Skeletal muscle satellite cell (primary cell): Measurements from ENCODE around the gene CYB5D1.

Experiments
- H3K27me3 ChIP-seq: 2 replicates; pipeline ENCODE4 v1.7.0; 2013; ENCODE audit warnings: low read length; ENCODE audit not compliant: control insufficient read depth, insufficient read depth
- H3K36me3 ChIP-seq: 2 replicates; pipeline ENCODE4 v1.7.0; 2013; ENCODE audit warnings: mild to moderate bottlenecking, control low read depth, low read length; ENCODE audit not compliant: insufficient read depth
- H3K4me1 ChIP-seq: 2 replicates; pipeline ENCODE4 v1.7.0; 2013; ENCODE audit warnings: low read length; ENCODE audit not compliant: control insufficient read depth, insufficient read depth
- H3K4me2 ChIP-seq: 2 replicates; pipeline ENCODE4 v1.7.0; 2013; ENCODE audit warnings: mild to moderate bottlenecking, low read length
- H3K4me3 ChIP-seq: 2 replicates; pipeline ENCODE4 v1.7.0; 2013; ENCODE audit warnings: low read length
- H3K9ac ChIP-seq: 2 replicates; pipeline ENCODE4 v1.7.0; 2013; ENCODE audit warnings: mild to moderate bottlenecking, low read depth, low read length, moderate library complexity
- H3K9me3 ChIP-seq: replicated peaks from 2 replicates; pipeline ENCODE4 v1.7.0; 2013; ENCODE audit warnings: mild to moderate bottlenecking, control low read depth, low read length

Gene CYB5D1

DNA sequence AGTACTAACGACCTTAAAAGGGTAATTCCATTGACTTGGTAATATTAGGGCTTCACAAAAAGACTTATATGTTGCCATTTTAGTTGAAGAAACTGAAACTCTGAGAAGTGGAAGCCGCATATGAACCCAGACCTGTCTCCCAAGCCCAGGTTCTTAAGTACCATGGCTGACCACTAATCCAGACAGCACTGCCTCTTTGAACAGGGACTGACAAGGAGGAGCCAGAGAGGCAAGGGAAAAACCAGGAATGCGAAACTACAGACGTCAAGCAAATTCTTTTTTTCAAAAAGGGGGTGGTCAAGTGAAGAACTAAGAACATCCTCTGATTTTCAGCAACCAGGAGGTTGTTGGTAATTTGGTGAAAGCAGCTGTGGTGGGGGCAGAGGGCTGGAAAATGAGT lies 15.2 kb downstream of the CYB5D1 start:
- H3K4me3 ChIP-seq, result no peak overlapping the region
- H3K9ac ChIP-seq, result no peak overlapping the region
- H3K27me3 ChIP-seq, result no peaks in the 10 kb centered on the region
- peaks cover 21% of the 10 kb centered on the region for H3K36me3 ChIP-seq
- H3K4me1 ChIP-seq, result no peaks in the 10 kb centered on the region
- no peaks in the 10 kb centered on the region for H3K9me3 ChIP-seq
- H3K4me2 ChIP-seq, result no peak overlapping the region

DNA sequence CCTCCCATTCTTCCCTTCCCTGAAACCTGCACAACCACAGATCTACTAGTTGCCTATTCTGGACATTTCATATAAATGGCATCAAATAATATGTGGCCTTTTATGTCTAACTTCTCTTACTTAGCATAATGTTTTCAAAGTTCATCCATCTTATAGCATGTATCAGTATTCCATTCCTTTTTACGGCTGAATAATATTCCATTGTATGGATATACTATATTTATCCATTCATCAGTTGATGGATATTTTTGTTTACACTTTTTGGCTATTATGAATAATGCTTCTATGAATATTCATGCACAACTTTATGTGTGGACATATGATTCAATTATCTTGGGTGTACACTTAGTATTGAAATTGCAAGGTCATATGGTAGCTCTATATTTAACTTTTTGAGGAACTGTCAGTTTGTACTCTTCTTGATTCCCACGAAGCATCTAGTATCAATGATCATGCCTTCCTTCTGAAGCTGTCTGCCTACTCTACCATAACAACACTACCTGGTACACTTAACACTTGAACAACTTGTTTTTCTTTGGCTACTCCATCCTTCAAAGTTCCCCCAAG lies 18.1 kb downstream of the CYB5D1 start:
- Histone ChIP-seq H3K4me2 (no peak overlapping the region), H3K27me3 (no peaks in the 10 kb centered on the region), H3K4me1 (no peaks in the 10 kb centered on the region), H3K4me3 (no peak overlapping the region), H3K9me3 (no peaks in the 10 kb centered on the region), H3K9ac (no peak overlapping the region), H3K36me3 (peaks cover 39% of the 10 kb centered on the region)

DNA sequence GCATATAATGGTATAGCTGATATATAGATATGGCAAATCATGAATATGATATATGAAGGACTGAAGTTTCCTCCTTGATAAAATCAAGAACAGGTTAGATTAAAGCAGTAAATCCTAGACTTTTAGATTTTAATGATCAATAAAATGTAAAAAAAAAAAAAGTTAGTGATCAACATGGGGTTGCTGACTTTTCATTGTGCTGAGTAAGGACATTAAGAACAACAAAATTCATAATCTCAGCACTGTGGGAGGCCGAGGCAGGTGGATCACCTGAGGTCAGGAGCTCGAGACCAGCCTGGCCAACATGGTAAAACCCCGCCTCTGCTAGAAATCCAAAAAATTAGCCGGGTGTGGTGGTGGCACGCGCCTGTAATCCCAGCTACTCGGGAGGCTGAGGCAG lies 20.4 kb downstream of the CYB5D1 start:
- H3K9ac ChIP-seq, result no peak overlapping the region
- H3K9me3 ChIP-seq, result no peaks in the 10 kb centered on the region
- peaks cover 14% of the 10 kb centered on the region for H3K4me1 ChIP-seq
- no peak overlapping the region for H3K4me2 ChIP-seq
- H3K4me3 ChIP-seq, result no peak overlapping the region
- peaks cover 39% of the 10 kb centered on the region for H3K36me3 ChIP-seq
- H3K27me3 ChIP-seq, result no peaks in the 10 kb centered on the region

DNA sequence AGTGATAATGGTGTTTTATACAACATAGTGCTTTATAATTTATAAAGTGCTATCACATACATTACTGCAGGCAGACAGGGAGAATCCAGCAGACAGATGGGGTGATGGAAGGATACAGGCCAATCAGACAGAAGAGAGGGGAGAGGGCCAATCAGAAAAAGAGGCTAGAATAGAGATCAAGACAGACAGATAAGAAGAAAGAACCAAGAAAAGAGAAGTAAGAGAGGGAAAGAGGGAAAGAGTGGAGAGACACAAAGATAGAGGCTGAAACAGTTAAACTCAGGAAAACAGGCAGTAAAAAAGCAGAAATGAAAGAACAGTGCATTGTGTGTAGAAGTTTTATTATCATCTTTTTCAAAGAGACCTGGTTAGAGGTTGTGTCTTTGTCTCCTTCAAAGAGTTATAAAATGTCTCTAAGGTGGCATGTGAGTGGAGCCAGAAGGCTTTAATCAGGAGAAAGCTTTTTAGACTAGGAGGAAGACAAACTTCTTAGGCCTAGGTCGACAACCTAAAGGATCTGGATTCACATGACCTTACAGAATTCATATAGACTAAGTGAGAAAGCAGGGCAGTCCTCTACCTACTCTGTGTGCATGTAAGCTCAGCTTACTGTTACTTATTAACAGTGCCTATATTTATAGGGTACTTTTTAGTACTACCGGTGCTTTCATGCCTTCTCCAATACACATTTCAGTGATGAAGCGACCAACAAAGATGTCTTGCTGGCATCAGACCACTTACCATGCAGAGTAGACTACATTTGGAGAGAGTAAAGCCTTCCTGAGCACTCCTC lies 22.5 kb downstream of the CYB5D1 start:
- Histone ChIP-seq H3K4me1 (peaks cover 21% of the 10 kb centered on the region), H3K36me3 (peaks cover 36% of the 10 kb centered on the region), H3K9me3 (no peaks in the 10 kb centered on the region), H3K9ac (no peak overlapping the region), H3K4me2 (no peak overlapping the region), H3K27me3 (no peaks in the 10 kb centered on the region), H3K4me3 (no peak overlapping the region)

DNA sequence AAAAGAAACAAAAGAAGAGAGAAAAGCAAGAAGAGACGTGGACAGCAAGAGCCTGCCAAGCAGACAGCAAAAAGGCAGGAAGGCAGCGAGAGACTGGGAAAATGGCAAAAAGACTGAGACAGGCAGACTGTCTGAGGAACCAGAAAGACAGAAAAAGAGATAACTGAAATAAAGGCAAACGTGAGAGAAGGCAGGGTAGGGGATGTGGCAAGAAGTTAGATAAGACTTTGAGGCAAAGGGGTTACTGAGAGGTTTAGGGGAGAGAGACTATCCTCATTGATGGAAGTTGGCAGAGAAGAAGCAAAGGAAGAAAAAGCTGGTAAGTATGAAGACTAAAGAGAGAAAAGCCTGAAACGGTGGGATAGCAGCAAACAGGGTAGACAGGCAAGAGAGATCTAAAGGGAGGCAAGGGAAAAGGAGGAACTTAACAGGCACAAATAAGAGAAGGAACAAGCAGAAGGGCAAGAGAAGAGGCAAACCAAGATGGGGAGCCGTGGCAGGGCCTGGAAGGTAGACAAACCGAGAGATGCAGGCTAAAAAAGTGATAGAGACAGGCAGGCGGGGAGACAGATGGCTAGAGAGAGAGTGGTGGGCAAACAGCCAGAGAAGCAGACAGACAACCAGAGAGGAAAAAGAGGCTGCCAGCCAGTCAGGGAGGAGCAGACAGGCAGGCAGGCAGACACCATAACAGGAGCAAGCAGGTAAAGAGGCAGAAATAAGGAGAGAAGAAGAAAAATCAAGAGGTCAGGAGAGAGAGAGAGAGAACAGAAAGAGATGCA lies 23.7 kb downstream of the CYB5D1 start:
- Histone ChIP-seq H3K4me1 (peaks cover 21% of the 10 kb centered on the region), H3K4me3 (no peak overlapping the region), H3K4me2 (peak overlapping the region; percentile 42)

DNA sequence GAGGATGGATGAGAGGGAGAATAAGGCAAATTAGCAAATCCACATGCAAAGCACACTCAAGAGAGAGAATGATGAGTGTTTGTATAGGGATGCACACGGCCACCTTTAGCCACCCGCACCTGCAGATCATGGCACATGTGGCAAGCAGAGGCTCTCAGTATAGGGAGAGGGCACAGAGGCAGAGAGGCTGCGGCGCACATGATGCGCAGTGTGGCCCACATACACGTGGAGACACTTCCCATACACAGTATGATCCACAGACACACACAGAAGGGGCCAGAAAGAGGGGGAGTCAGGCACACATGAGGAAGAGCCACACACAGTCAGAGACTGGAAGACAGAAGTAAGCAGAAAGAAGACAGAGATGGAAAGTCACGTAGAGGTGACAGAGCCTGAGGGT lies 24.3 kb downstream of the CYB5D1 start:
- Histone ChIP-seq H3K36me3 (peaks cover 36% of the 10 kb centered on the region), H3K27me3 (no peaks in the 10 kb centered on the region), H3K9ac (no peak overlapping the region), H3K9me3 (no peaks in the 10 kb centered on the region), H3K4me1 (peaks cover 27% of the 10 kb centered on the region), H3K4me3 (no peak overlapping the region), H3K4me2 (peak overlapping the region; percentile 42)

More for the DNA sequence above, 23.7 kb downstream of the CYB5D1 start:
- Histone ChIP-seq H3K27me3 (no peaks in the 10 kb centered on the region), H3K9me3 (no peaks in the 10 kb centered on the region), H3K36me3 (peaks cover 36% of the 10 kb centered on the region), H3K9ac (no peak overlapping the region)

DNA sequence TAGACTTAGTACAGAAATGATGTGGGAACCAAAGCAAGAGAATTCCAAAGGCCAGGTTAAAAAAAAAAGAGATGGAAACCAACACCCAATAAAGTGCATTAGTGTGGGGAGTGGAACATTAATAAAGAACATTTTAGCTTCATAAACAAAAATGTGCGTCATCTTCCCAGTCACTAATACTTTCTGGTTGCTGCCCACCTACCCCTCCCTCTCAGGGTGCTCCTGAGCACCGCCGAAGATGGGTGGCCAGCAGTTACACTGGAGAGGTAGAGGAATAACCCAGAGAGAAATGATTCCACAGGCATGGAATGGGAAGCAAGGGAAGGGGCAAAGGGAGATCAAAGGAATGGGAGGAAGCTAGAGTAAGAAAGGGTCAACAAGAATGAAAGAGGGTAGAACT lies 24.8 kb downstream of the CYB5D1 start:
- Histone ChIP-seq H3K4me1 (peaks cover 30% of the 10 kb centered on the region), H3K4me3 (peak overlapping the region; percentile 34), H3K36me3 (peaks cover 31% of the 10 kb centered on the region), H3K9ac (no peak overlapping the region), H3K27me3 (no peaks in the 10 kb centered on the region), H3K9me3 (no peaks in the 10 kb centered on the region), H3K4me2 (peak overlapping the region; percentile 85)

DNA sequence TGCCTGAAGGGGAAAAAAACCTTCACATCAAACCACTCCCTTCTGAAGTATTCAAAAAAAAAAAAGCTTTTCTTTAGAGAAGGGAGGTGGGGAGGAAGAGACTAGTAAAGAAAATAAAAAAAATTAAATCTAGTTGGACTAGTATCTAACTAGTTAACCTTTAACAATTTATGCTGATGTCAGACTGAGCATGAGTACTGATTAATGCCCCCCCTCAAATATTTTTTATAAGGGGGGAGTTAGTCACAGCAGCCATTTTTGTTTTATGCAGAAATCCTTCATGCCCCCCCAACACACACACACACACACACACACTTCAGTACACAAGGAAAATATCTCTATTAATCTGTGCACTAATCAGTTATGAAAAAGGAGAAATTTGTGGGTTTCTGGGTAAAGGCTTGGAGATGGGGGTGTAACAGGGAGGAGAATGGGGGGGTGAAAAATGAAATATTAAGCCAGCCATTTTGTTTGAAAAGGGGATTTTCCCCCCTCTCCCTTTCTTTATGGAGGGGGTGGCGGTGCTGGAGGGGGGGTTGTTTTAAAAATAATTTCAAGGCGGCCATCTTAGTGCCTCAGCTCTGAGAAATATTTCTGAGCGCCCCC lies 26.1 kb downstream of the CYB5D1 start:
- Histone ChIP-seq H3K4me3 (peak overlapping the region; percentile 61), H3K9me3 (no peaks in the 10 kb centered on the region), H3K36me3 (peaks cover 29% of the 10 kb centered on the region), H3K4me1 (peaks cover 42% of the 10 kb centered on the region), H3K9ac (peak overlapping the region; percentile 82), H3K4me2 (peak overlapping the region; percentile 85), H3K27me3 (no peaks in the 10 kb centered on the region)

DNA sequence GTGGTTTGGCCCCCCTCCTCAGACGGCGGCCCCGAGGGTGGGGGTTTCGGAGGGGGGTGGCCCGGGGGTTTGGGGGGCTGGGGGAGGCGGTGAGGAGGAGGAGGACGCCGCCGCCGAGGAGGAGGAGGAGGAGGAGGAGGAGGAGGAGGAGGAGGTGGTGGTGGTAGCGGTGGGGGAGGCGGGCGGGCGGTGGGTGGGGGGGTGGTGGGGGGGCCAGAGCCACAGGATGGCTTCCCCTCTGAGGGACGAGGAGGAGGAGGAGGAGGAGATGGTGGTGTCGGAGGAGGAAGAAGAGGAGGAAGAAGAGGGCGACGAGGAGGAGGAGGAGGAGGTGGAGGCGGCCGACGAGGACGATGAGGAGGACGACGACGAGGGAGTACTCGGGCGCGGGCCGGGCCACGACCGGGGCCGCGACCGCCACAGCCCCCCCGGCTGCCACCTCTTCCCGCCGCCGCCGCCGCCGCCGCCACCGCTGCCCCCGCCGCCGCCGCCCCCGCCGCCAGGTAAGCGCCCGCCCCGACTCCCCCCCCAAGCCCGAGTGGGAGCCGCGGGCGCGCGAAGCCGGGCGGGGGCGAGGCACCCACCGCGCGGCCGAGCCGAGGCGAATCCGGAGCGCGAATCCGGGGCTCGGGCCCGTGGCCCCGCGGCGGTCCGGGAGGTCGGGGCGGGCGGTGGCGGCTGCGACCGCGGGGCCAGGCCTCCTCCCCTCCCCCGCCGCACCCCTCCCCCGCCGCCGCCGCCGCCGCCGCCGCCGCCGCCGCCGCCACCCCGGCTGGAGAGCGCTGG lies 27.0 kb downstream of the CYB5D1 start:
- Histone ChIP-seq H3K9ac (peak overlapping the region; percentile 76), H3K36me3 (peaks cover 23% of the 10 kb centered on the region), H3K27me3 (no peaks in the 10 kb centered on the region), H3K4me2 (peak overlapping the region; percentile 98), H3K4me3 (peak overlapping the region; percentile 95), H3K4me1 (peaks cover 51% of the 10 kb centered on the region), H3K9me3 (no peaks in the 10 kb centered on the region)

DNA sequence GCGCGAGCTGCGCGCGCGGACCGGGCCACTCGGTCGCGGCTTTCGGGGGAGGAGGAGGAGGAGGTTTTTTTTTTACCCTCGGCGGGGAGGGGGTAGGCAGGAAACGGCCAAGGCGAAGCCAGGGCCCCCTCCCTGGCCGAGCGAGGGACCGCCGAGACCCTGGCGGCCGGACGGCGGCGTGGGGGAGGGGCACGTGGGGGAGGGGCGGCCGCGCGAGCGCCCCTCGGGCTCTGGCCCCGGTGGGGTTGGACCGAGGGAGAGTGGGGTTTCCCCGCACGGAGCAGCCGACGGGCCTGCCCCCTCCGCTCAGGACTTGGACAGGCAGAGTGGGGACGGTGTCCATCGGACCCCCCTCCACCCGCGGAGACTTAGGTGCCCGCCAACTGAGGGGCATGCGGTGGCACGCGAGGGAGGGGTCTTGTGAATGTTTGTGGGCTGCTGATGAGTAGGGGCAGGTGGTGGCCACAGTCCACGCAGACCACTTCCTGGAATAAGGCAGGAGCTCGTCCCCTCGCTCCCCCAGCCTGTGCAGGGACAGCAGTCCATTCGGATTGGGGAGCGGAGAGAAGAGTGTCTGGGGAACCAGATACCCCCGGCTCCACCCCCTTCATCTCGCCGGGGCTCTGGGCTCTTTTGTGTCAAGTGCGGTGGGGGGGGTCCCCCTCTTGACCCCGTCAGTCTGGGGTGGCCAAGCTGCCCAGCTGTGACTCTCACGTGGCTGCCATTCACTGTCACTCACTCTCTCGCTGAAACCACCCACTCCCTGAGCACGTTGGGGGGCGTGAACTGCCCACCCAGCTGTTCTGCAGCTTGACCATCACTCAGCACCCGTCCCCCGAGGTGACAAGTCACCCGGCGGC lies 27.8 kb downstream of the CYB5D1 start:
- H3K4me1 ChIP-seq, result peaks cover 53% of the 10 kb centered on the region
- H3K36me3 ChIP-seq, result peaks cover 18% of the 10 kb centered on the region
- H3K4me2 ChIP-seq, result peak overlapping the region; percentile 98
- H3K27me3 ChIP-seq, result no peaks in the 10 kb centered on the region
- peak overlapping the region; percentile 95 for H3K4me3 ChIP-seq
- peak overlapping the region; percentile 76 for H3K9ac ChIP-seq
- H3K9me3 ChIP-seq, result no peaks in the 10 kb centered on the region
